Caco-2 (cell line): ENCODE results near the gene RAB13. TPM values are rescaled to one million over a fixed set of nuclear protein-coding genes. Genes with fewer than 3 reads are reported as not detected.
A peak's percentile ranks its signal among the peaks of the same experiment; 100 is the strongest.

Experiments used
- BruUV-seq: library from RNA; stranded (reverse); fragments of 400-500 nt; replicated peaks from 2 replicates; lab custom pipeline; 2021; lab: Mats Ljungman, UMichigan
- CTCF ChIA-PET: fragments of 300-600 bp; sonication (Branson Sonifier 250); formaldehyde crosslinking; loops from one replicate; lab custom pipeline; 2022; ENCODE audit warnings: antibody characterized with exemption; lab: Charles Lee
- POLR2A ChIA-PET: fragments of 300-600 bp; sonication (Branson Sonifier 250); formaldehyde crosslinking; loops from one replicate; lab custom pipeline; 2022; ENCODE audit warnings: antibody characterized with exemption; lab: Charles Lee
- DNase-seq, 2 experiments: peaks; one replicate each; pipeline versions ENCODE4 v3.0.0 to v3.0.0-alpha.2; 2020 to 2022
- H3K27me3 ChIP-seq: replicated peaks from 2 replicates; pipeline ENCODE4 v1.6.0; 2011; ENCODE audit warnings: low read length; ENCODE audit not compliant: control insufficient read depth, insufficient read depth
- H3K36me3 ChIP-seq: 2 replicates; pipeline ENCODE4 v1.5.1; 2011; ENCODE audit warnings: low read length; ENCODE audit not compliant: control insufficient read depth, insufficient read depth
- H3K4me1 ChIP-seq: fragments of 250-450 bp; sonication (Bioruptor Pico); 2 replicates; pipeline ENCODE4 v1.5.1; 2020; ENCODE audit warnings: mild to moderate bottlenecking
- H3K4me3 ChIP-seq: 2 replicates; pipeline ENCODE4 v1.5.1; 2011; ENCODE audit warnings: low read depth, mild to moderate bottlenecking, control low read depth, low read length
- H3K9me3 ChIP-seq: fragments of 250-450 bp; sonication (Bioruptor Pico); 2 replicates; pipeline ENCODE4 v1.5.1; 2020; ENCODE audit warnings: mild to moderate bottlenecking, moderate library complexity
- H3K27ac Mint-ChIP-seq: one replicate; pipeline ENCODE4 v1.8.0; 2022; ENCODE audit warnings: mixed read lengths; ENCODE audit not compliant: unreplicated experiment
- H3K27me3 Mint-ChIP-seq: one replicate; pipeline ENCODE4 v1.8.0; 2022; ENCODE audit warnings: mixed read lengths; ENCODE audit not compliant: insufficient read depth, unreplicated experiment
- H3K36me3 Mint-ChIP-seq: one replicate; pipeline ENCODE4 v1.8.0; 2022; ENCODE audit warnings: mild to moderate bottlenecking, mixed read lengths; ENCODE audit not compliant: insufficient read depth, unreplicated experiment
- H3K4me1 Mint-ChIP-seq: one replicate; pipeline ENCODE4 v1.8.0; 2022; ENCODE audit warnings: low read depth, mixed read lengths; ENCODE audit not compliant: unreplicated experiment
- H3K4me3 Mint-ChIP-seq: one replicate; pipeline ENCODE4 v1.8.0; 2022; ENCODE audit warnings: mild to moderate bottlenecking, moderate library complexity, mixed read lengths; ENCODE audit not compliant: unreplicated experiment
- H3K9me3 Mint-ChIP-seq: one replicate; pipeline ENCODE4 v1.8.0; 2022; ENCODE audit warnings: mixed read lengths; ENCODE audit not compliant: unreplicated experiment
- intact Hi-C: fragments of 100-400 bp; cut with micrococcal nuclease; formaldehyde crosslinking; loops from one replicate; pipeline ENCODE4 v1.10.0; 2022; ENCODE audit not compliant: unreplicated experiment
- total RNA-seq: library from RNA; stranded (reverse); gene quantifications from 2 replicates; pipeline ENCODE4 v1.2.3, GENCODE V29; 2022
- TF ChIP-seq, protein P1 (sequence below), 2 experiments: fragments of 200-600 bp in 1 of 2; IDR thresholded peaks; 1 replicate in 1 of 2; 2 replicates in 1 of 2; pipeline versions ENCODE4 v1.5.1 to v1.8.0; 2011 to 2022; ENCODE audit warnings: antibody characterized with exemption in 1 of 2, control low read depth in 1 of 2, inconsistent platforms in 1 of 2, low read depth in 1 of 2, low read length in 1 of 2, mild to moderate bottlenecking in 1 of 2, moderate library complexity in 1 of 2; ENCODE audit not compliant: insufficient read depth in 1 of 2, severe bottlenecking in 1 of 2, unreplicated experiment in 1 of 2

Gene RAB13
- total RNA-seq, 1 experiment from 2014 or later = 79.3 TPM

DNA sequence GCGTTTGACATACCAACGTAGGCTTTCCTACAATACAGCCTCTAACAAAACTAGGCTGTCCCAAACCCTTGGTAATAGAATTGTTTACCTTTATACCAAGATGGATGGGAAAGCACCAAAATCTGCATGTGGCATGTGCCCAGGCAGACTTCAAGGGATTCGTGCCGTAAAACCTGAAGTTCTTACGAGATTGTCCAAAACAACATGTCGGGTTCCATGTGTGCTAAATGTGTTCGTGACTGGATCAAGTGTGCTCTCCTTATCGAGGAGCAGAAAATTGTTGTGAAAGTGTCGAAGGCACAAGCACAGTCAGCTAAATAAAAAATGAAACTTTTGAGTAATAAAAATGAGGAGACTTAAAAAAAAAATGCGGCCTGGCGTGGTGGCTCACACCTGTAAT is 9.5 kb upstream of the RAB13 start:
- POLR2A ChIA-PET = interaction anchor here (0.7 kb wide), 1 partner anchor 9 kb away, joined by 4 read pairs; the partner anchor contains the start of gene RAB13

GRCh38 chr1:153995202-153995601 is 9.1 kb upstream of the RAB13 start:
- Mint-ChIP-seq H3K4me3 (peak overlapping the region; percentile 25), H3K4me1 (peaks cover 27% of the 10 kb centered on the region), H3K27ac (peak overlapping the region; percentile 47), H3K27me3 (peaks cover 3% of the 10 kb centered on the region), H3K36me3 (peaks cover 69% of the 10 kb centered on the region), H3K9me3 (peaks cover 15% of the 10 kb centered on the region)
- no TSS peak for BruUV-seq
- Histone ChIP-seq H3K4me3 (no peak overlapping the region), H3K4me1 (peaks cover 8% of the 10 kb centered on the region), H3K36me3 (peaks cover 4% of the 10 kb centered on the region), H3K9me3 (no peaks in the 10 kb centered on the region), H3K27me3 (no peaks in the 10 kb centered on the region)
- TF ChIP-seq, protein P1, sequence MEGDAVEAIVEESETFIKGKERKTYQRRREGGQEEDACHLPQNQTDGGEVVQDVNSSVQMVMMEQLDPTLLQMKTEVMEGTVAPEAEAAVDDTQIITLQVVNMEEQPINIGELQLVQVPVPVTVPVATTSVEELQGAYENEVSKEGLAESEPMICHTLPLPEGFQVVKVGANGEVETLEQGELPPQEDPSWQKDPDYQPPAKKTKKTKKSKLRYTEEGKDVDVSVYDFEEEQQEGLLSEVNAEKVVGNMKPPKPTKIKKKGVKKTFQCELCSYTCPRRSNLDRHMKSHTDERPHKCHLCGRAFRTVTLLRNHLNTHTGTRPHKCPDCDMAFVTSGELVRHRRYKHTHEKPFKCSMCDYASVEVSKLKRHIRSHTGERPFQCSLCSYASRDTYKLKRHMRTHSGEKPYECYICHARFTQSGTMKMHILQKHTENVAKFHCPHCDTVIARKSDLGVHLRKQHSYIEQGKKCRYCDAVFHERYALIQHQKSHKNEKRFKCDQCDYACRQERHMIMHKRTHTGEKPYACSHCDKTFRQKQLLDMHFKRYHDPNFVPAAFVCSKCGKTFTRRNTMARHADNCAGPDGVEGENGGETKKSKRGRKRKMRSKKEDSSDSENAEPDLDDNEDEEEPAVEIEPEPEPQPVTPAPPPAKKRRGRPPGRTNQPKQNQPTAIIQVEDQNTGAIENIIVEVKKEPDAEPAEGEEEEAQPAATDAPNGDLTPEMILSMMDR (IDR thresholded peaks at IDR 0.05; ENCODE audit: insufficient read depth in 1 of 2, low read depth in 1 of 2, low read length in 1 of 2, severe bottlenecking in 1 of 2, unreplicated experiment in 1 of 2) = no peak
- DNase-seq = no peak
- CTCF ChIA-PET = interaction anchor here (0.6 to 0.7 kb wide), 2 partner anchors 316 to 883 kb away, joined by 3 to 5 read pairs; no protein-coding TSS in a partner anchor
- intact Hi-C loops = no loop called here
- POLR2A ChIA-PET = interaction anchor here (0.6 to 0.7 kb wide), 3 partner anchors 9 to 982 kb away, joined by 3 to 5 read pairs (median 4); partner anchors contain the start of gene RAB13

More for the DNA sequence above, 9.5 kb upstream of the RAB13 start:
- Mint-ChIP-seq H3K4me1 (peaks cover 23% of the 10 kb centered on the region), H3K27ac (peak overlapping the region; percentile 47), H3K4me3 (peak overlapping the region; percentile 25), H3K36me3 (peaks cover 65% of the 10 kb centered on the region), H3K9me3 (peaks cover 10% of the 10 kb centered on the region), H3K27me3 (peaks cover under 1% of the 10 kb centered on the region)
- peaks cover 4% of the 10 kb centered on the region for H3K36me3 ChIP-seq
- CTCF ChIA-PET = no interaction called here
- intact Hi-C loops = no loop called here
- H3K9me3 ChIP-seq = no peaks in the 10 kb centered on the region
- DNase-seq = no peak
- peaks cover 11% of the 10 kb centered on the region for H3K4me1 ChIP-seq
- TF ChIP-seq, protein P1 (IDR thresholded peaks at IDR 0.05; ENCODE audit: insufficient read depth in 1 of 2, low read depth in 1 of 2, low read length in 1 of 2, severe bottlenecking in 1 of 2, unreplicated experiment in 1 of 2) = no peak
- no TSS peak for BruUV-seq
- H3K4me3 ChIP-seq = no peak overlapping the region
- H3K27me3 ChIP-seq = no peaks in the 10 kb centered on the region

GRCh38 chr1:153991806-153992205 is 5.7 kb upstream of the RAB13 start:
- no peaks in the 10 kb centered on the region for H3K27me3 ChIP-seq
- Mint-ChIP-seq H3K36me3 (peaks cover 74% of the 10 kb centered on the region), H3K4me1 (peaks cover 31% of the 10 kb centered on the region), H3K27ac (peak overlapping the region; percentile 99), H3K27me3 (peaks cover 3% of the 10 kb centered on the region), H3K9me3 (peaks cover 22% of the 10 kb centered on the region), H3K4me3 (peak overlapping the region; percentile 95)
- POLR2A ChIA-PET = interaction anchor here (1.0 to 2.6 kb wide), 2 partner anchors 10 to 113 kb away, joined by 5 to 25 read pairs; no protein-coding TSS in a partner anchor
- H3K4me3 ChIP-seq = peak overlapping the region; percentile 83
- CTCF ChIA-PET = no interaction called here
- BruUV-seq = no TSS peak
- peaks cover 9% of the 10 kb centered on the region; the same call in 1 of the 2 replicates for H3K4me1 ChIP-seq
- no peak for DNase-seq
- intact Hi-C loops = no loop called here
- TF ChIP-seq, protein P1 (IDR thresholded peaks at IDR 0.05; ENCODE audit: insufficient read depth in 1 of 2, low read depth in 1 of 2, low read length in 1 of 2, severe bottlenecking in 1 of 2, unreplicated experiment in 1 of 2) = no peak
- H3K9me3 ChIP-seq = no peaks in the 10 kb centered on the region
- peaks cover 4% of the 10 kb centered on the region for H3K36me3 ChIP-seq
